Peyer's patch (tissue), 4 donors: ENCODE measurements around the gene SSNA1.

Experiments used
- POLR2A ChIP-seq, 2 donors: fragments of 450-650 bp; IDR thresholded peaks; one replicate each; pipeline ENCODE4 v1.5.1; 2017; ENCODE audit warnings: antibody characterized with exemption in 2 of 2, mild to moderate bottlenecking in 2 of 2, moderate library complexity in 2 of 2
- TF ChIP-seq, protein P1 (sequence below), 6 experiments: fragments of 450-650 bp in 4 of 6; fragments of 200-600 bp in 2 of 6; sonication (generic) in 1 of 6; IDR thresholded peaks; one replicate each; pipeline ENCODE4 v1.5.1; 2017 to 2019; ENCODE audit warnings: antibody characterized with exemption in 6 of 6, mild to moderate bottlenecking in 3 of 6, moderate library complexity in 1 of 6

DNA sequence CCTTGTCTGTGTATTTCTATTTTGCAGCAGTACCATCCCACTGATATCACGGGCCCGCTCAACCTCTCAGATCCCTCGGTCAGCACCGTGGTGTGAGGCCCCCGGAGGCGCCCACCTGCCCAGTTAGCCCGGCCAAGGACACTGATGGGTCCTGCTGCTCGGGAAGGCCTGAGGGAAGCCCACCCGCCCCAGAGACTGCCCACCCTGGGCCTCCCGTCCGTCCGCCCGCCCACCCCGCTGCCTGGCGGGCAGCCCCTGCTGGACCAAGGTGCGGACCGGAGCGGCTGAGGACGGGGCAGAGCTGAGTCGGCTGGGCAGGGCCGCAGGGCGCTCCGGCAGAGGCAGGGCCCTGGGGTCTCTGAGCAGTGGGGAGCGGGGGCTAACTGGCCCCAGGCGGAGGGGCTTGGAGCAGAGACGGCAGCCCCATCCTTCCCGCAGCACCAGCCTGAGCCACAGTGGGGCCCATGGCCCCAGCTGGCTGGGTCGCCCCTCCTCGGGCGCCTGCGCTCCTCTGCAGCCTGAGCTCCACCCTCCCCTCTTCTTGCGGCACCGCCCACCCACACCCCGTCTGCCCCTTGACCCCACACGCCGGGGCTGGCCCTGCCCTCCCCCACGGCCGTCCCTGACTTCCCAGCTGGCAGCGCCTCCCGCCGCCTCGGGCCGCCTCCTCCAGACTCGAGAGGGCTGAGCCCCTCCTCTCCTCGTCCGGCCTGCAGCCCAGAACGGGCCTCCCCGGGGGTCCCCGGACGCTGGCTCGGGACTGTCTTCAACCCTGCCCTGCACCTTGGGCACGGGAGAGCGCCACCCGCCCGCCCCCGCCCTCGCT lies 20.5 kb upstream of the SSNA1 start:
- TF ChIP-seq, protein P1, sequence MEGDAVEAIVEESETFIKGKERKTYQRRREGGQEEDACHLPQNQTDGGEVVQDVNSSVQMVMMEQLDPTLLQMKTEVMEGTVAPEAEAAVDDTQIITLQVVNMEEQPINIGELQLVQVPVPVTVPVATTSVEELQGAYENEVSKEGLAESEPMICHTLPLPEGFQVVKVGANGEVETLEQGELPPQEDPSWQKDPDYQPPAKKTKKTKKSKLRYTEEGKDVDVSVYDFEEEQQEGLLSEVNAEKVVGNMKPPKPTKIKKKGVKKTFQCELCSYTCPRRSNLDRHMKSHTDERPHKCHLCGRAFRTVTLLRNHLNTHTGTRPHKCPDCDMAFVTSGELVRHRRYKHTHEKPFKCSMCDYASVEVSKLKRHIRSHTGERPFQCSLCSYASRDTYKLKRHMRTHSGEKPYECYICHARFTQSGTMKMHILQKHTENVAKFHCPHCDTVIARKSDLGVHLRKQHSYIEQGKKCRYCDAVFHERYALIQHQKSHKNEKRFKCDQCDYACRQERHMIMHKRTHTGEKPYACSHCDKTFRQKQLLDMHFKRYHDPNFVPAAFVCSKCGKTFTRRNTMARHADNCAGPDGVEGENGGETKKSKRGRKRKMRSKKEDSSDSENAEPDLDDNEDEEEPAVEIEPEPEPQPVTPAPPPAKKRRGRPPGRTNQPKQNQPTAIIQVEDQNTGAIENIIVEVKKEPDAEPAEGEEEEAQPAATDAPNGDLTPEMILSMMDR (IDR thresholded peaks at IDR 0.05) = no peak
- TF ChIP-seq POLR2A (IDR thresholded peaks at IDR 0.05) = no peak
